Astrocyte (in vitro differentiated cells and primary cell): ENCODE measurements around the gene RSRP1. TPM values are rescaled to one million over a fixed set of nuclear protein-coding genes. Genes with fewer than 3 reads are reported as not detected.

ENCODE experiments used
- DNase-seq: peaks from one replicate; pipeline ENCODE4 v3.0.0-alpha.2; 2010; ENCODE audit warnings: low read depth
- FAIRE-seq: peaks from 2 replicates; lab custom pipeline; 2011; peaks lifted over from hg19 to GRCh38; lab: Jason Lieb, UNC
- H2AFZ ChIP-seq: 2 replicates; pipeline ENCODE4 v1.6.0; 2012; ENCODE audit warnings: low read depth, low read length, inconsistent platforms
- H3K27ac ChIP-seq: 2 replicates; pipeline ENCODE4 v1.5.1; 2011; ENCODE audit warnings: low read depth, low read length, inconsistent platforms
- H3K27me3 ChIP-seq: 2 replicates; pipeline ENCODE4 v1.6.0; 2011; ENCODE audit warnings: low read length, inconsistent platforms; ENCODE audit not compliant: insufficient read depth
- H3K36me3 ChIP-seq: 2 replicates; pipeline ENCODE4 v1.5.1; 2011; ENCODE audit warnings: low read length, inconsistent platforms; ENCODE audit not compliant: insufficient read depth
- H3K4me1 ChIP-seq: 2 replicates; pipeline ENCODE4 v1.5.1; 2011; ENCODE audit warnings: low read length, inconsistent platforms; ENCODE audit not compliant: insufficient read depth
- H3K4me2 ChIP-seq: 2 replicates; pipeline ENCODE4 v1.6.0; 2012; ENCODE audit warnings: low read length, inconsistent platforms
- H3K4me3 ChIP-seq: 2 replicates; pipeline ENCODE4 v1.5.1; 2011; ENCODE audit warnings: low read depth, mild to moderate bottlenecking, low read length, inconsistent platforms; ENCODE audit not compliant: insufficient read depth
- H3K79me2 ChIP-seq: 2 replicates; pipeline ENCODE4 v1.6.0; 2012; ENCODE audit warnings: mild to moderate bottlenecking, low read length, inconsistent platforms; ENCODE audit not compliant: insufficient read depth
- H3K9ac ChIP-seq: 2 replicates; pipeline ENCODE4 v1.6.0; 2012; ENCODE audit warnings: mild to moderate bottlenecking, low read length, inconsistent platforms
- H3K9me3 ChIP-seq: 2 replicates; pipeline ENCODE4 v1.5.1; 2012; ENCODE audit warnings: low read depth, mild to moderate bottlenecking, low read length, inconsistent platforms; ENCODE audit not compliant: insufficient read depth
- H4K20me1 ChIP-seq: 2 replicates; pipeline ENCODE4 v1.6.0; 2012; ENCODE audit warnings: low read length, inconsistent platforms; ENCODE audit not compliant: insufficient read depth
- H3K27ac Mint-ChIP-seq: one replicate; pipeline ENCODE4 v1.8.0; 2021; ENCODE audit warnings: mild to moderate bottlenecking, mixed read lengths; ENCODE audit not compliant: unreplicated experiment
- H3K27me3 Mint-ChIP-seq: one replicate; pipeline ENCODE4 v1.8.0; 2021; ENCODE audit warnings: low read depth, mixed read lengths; ENCODE audit not compliant: unreplicated experiment
- H3K36me3 Mint-ChIP-seq: one replicate; pipeline ENCODE4 v1.8.0; 2021; ENCODE audit warnings: low read depth, mixed read lengths; ENCODE audit not compliant: unreplicated experiment
- H3K4me1 Mint-ChIP-seq: one replicate; pipeline ENCODE4 v1.8.0; 2021; ENCODE audit warnings: low read depth, mixed read lengths; ENCODE audit not compliant: unreplicated experiment
- H3K4me3 Mint-ChIP-seq: one replicate; pipeline ENCODE4 v1.8.0; 2021; ENCODE audit warnings: mild to moderate bottlenecking, moderate library complexity, mixed read lengths; ENCODE audit not compliant: unreplicated experiment
- H3K9me3 Mint-ChIP-seq: one replicate; pipeline ENCODE4 v1.8.0; 2021; ENCODE audit warnings: mild to moderate bottlenecking, mixed read lengths; ENCODE audit not compliant: unreplicated experiment
- CTCF ChIP-seq: IDR thresholded peaks from 2 replicates; pipeline ENCODE4 v1.5.1; 2011; ENCODE audit warnings: low read depth, mild to moderate bottlenecking, inconsistent platforms, low read length, moderate library complexity; ENCODE audit not compliant: insufficient read depth
- EZH2 ChIP-seq: IDR thresholded peaks from 2 replicates; pipeline ENCODE4 v1.6.1; 2012; ENCODE audit warnings: mild to moderate bottlenecking, low read length, inconsistent platforms; ENCODE audit not compliant: insufficient read depth
- total RNA-seq: library from RNA; stranded (reverse); gene quantifications from 2 replicates; pipeline ENCODE4 v1.2.1, GENCODE V29; 2021

RSRP1 gene
- total RNA-seq, 1 donor from 2014 or later = 88.3 TPM

- peaks cover 12% of the 10 kb centered on the region for H3K27me3 ChIP-seq
- H3K4me3 ChIP-seq = no peak overlapping the region
- H3K36me3 ChIP-seq = no peaks in the 10 kb centered on the region
- no peak overlapping the region for H3K27ac ChIP-seq
- H3K9ac ChIP-seq = no peak overlapping the region
- H3K27me3 Mint-ChIP-seq = peaks cover 55% of the 10 kb centered on the region
- peaks cover 3% of the 10 kb centered on the region for H3K9me3 Mint-ChIP-seq
- no peak overlapping the region for H3K4me2 ChIP-seq
- H3K4me3 Mint-ChIP-seq = no peak overlapping the region
- no peak overlapping the region for H2AFZ ChIP-seq
- H3K36me3 Mint-ChIP-seq = no peaks in the 10 kb centered on the region
- DNase-seq (no peak), FAIRE-seq (no peak)
- TF ChIP-seq EZH2 = no peak
- no peak for TF ChIP-seq CTCF
- H3K4me1 ChIP-seq = peaks cover 8% of the 10 kb centered on the region
- no peaks in the 10 kb centered on the region for H3K9me3 ChIP-seq
- H3K4me1 Mint-ChIP-seq = peaks cover 12% of the 10 kb centered on the region
- H3K79me2 ChIP-seq = no peaks in the 10 kb centered on the region
- no peak overlapping the region for H3K27ac Mint-ChIP-seq
- H4K20me1 ChIP-seq = no peaks in the 10 kb centered on the region
Observed at GRCh38 chr1:25196830-25197229, 50.4 kb downstream of the RSRP1 start.

GRCh38 chr1:25195835-25196234, 51.4 kb downstream of the RSRP1 start:
- H3K9me3 Mint-ChIP-seq = no peaks in the 10 kb centered on the region
- Histone ChIP-seq H3K4me2 (no peak overlapping the region), H3K27ac (no peak overlapping the region), H3K4me1 (peaks cover 8% of the 10 kb centered on the region), H3K9me3 (no peaks in the 10 kb centered on the region), H3K4me3 (no peak overlapping the region), H4K20me1 (no peaks in the 10 kb centered on the region), H3K9ac (no peak overlapping the region), H3K27me3 (peaks cover 12% of the 10 kb centered on the region), H3K79me2 (no peaks in the 10 kb centered on the region), H3K36me3 (no peaks in the 10 kb centered on the region), H2AFZ (no peak overlapping the region)
- no peaks in the 10 kb centered on the region for H3K36me3 Mint-ChIP-seq
- no peak for DNase-seq
- TF ChIP-seq EZH2 (no peak), CTCF (no peak)
- H3K27me3 Mint-ChIP-seq = peaks cover 53% of the 10 kb centered on the region
- H3K4me3 Mint-ChIP-seq = no peak overlapping the region
- no peak for FAIRE-seq
- H3K27ac Mint-ChIP-seq = no peak overlapping the region
- H3K4me1 Mint-ChIP-seq = peaks cover 12% of the 10 kb centered on the region

GRCh38 chr1:25194572-25195020, 52.7 kb downstream of the RSRP1 start:
- H3K27me3 ChIP-seq = peaks cover 10% of the 10 kb centered on the region
- Mint-ChIP-seq H3K27me3 (peaks cover 46% of the 10 kb centered on the region), H3K27ac (no peak overlapping the region), H3K4me1 (peaks cover 12% of the 10 kb centered on the region), H3K9me3 (no peaks in the 10 kb centered on the region), H3K4me3 (no peak overlapping the region), H3K36me3 (no peaks in the 10 kb centered on the region)
- FAIRE-seq = no peak
- H3K79me2 ChIP-seq = no peaks in the 10 kb centered on the region
- no peak overlapping the region for H3K4me3 ChIP-seq
- peaks cover 8% of the 10 kb centered on the region for H3K4me1 ChIP-seq
- no peak for TF ChIP-seq EZH2
- TF ChIP-seq CTCF = no peak
- H3K9ac ChIP-seq = no peak overlapping the region
- H3K4me2 ChIP-seq = no peak overlapping the region
- H3K9me3 ChIP-seq = no peaks in the 10 kb centered on the region
- no peak for DNase-seq
- H4K20me1 ChIP-seq = no peaks in the 10 kb centered on the region
- H3K27ac ChIP-seq = no peak overlapping the region
- no peaks in the 10 kb centered on the region for H3K36me3 ChIP-seq
- no peak overlapping the region for H2AFZ ChIP-seq
